HG03558 (cell line): ENCODE data around the gene APH1A.
A peak's percentile ranks its signal among the peaks of the same experiment; 100 is the strongest.
"Not testable (repeated sequence)": the region's sequence is repeated elsewhere in the genome, so short reads cannot be mapped to it uniquely, and the experiment has no call there.

Experiments used
- ATAC-seq: cut with Tn5 transposase; IDR thresholded peaks from one replicate; pipeline ENCODE4 v1.9.1; 2021; ENCODE audit warnings: moderate number of reproducible peaks; ENCODE audit not compliant: unreplicated experiment; ENCODE audit errors: extremely low read depth

The APH1A gene

GRCh38 chr1:150269451-150269850 is 635 bp upstream of the APH1A start:
- no peak for ATAC-seq

GRCh38 chr1:150268340-150268704 is 494 bp downstream of the APH1A start:
- ATAC-seq = no peak

- ATAC-seq = no peak
Observed at GRCh38 chr1:150267896-150268295, 920 bp downstream of the APH1A start.

- no peak for ATAC-seq
Observed at GRCh38 chr1:150263549-150263948, 5.3 kb downstream of the APH1A start.

- ATAC-seq = no peak
Observed at GRCh38 chr1:150262388-150263320, 6.2 kb downstream of the APH1A start.

GRCh38 chr1:150261367-150261766 is 7.4 kb downstream of the APH1A start:
- no peak for ATAC-seq

GRCh38 chr1:150259758-150260669 is 8.8 kb downstream of the APH1A start:
- ATAC-seq = no peak

- ATAC-seq = no peak
Observed at GRCh38 chr1:150259217-150259616, 9.6 kb downstream of the APH1A start.

- ATAC-seq = no peak
Observed at GRCh38 chr1:150257624-150258585, 10.9 kb downstream of the APH1A start, which contains the start of gene CA14. CA14 (plus strand) TSS chr1:150257774; CDS start chr1:150258129, 355 bp downstream.

- ATAC-seq = no peak
Observed at GRCh38 chr1:150256554-150257341, 12.1 kb downstream of the APH1A start.

- no peak for ATAC-seq
Observed at GRCh38 chr1:150256198-150256553, 12.6 kb downstream of the APH1A start.

- ATAC-seq = no peak
Observed at GRCh38 chr1:150249936-150250335, 18.9 kb downstream of the APH1A start.

GRCh38 chr1:150243003-150243402 is 25.8 kb downstream of the APH1A start:
- ATAC-seq = no peak

GRCh38 chr1:150237746-150238145 is 31.1 kb downstream of the APH1A start:
- no peak for ATAC-seq

GRCh38 chr1:150237176-150237575 is 31.6 kb downstream of the APH1A start:
- not testable (repeated sequence) for ATAC-seq

- no peak for ATAC-seq
Observed at GRCh38 chr1:150236614-150237100, 32.2 kb downstream of the APH1A start.

GRCh38 chr1:150235852-150236613 is 32.8 kb downstream of the APH1A start, which contains the start of gene ANP32E:
ANP32E (minus strand) TSS chr1:150236112; CDS start chr1:150235786, 326 bp downstream.
- ATAC-seq = peak; percentile 61

GRCh38 chr1:150235294-150235851 is 33.4 kb downstream of the APH1A start:
- ATAC-seq = no peak
